AG08395 (cell line): ENCODE data around the gene GLT8D1.
A peak's percentile ranks its signal among the peaks of the same experiment; 100 is the strongest.

ENCODE experiments used
- DNase-seq: peaks from one replicate; pipeline ENCODE4 v3.0.0; 2012; ENCODE audit warnings: mixed read lengths, low spot score

GLT8D1 gene

DNA sequence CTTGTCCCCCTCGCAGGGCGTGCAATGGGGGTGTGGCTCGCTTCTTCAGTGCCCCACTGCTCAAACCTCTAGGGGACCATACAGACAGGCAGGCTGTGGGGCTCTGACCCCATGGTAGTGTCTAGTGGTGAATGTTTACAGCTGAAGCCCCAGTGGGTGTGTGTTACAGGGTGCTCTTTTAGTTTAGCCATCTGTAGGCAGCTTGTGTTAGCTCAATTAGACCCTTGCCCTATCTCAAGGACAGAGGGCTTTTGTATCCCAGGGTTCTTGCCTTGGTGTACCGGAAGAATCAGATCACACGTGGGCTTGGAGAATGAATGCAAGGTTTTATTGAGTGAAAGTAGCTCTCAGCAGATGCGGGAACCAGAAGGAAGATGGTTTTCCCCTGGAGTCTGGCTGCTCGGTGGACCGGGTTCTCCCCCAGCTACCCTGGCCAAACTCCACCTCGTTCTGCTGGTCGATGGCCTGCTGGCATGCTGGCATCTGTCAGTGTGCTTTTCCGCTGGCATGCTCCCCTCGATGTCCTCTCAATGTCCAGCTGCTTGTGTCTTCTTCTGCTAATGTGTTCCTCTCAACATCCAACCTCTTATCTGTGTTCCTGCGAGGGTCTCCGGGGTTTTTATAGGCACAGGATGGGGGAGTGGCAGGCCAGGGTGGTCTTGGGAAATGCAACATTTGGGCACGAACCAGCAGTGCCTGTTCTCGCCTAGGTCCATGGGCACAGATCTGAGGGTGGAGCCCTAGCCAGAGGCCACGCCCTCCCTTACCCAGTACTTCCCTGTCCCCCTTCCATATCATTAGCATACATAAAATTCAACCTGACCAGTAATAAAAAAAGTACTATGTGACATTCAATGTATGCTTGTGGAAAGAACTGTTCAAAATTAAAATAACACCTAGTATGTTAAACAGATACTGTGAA is 7.0 kb upstream of the GLT8D1 start:
- DNase-seq = no peak

GRCh38 chr3:52710512-52710911 is 4.9 kb upstream of the GLT8D1 start:
- DNase-seq = no peak

DNA sequence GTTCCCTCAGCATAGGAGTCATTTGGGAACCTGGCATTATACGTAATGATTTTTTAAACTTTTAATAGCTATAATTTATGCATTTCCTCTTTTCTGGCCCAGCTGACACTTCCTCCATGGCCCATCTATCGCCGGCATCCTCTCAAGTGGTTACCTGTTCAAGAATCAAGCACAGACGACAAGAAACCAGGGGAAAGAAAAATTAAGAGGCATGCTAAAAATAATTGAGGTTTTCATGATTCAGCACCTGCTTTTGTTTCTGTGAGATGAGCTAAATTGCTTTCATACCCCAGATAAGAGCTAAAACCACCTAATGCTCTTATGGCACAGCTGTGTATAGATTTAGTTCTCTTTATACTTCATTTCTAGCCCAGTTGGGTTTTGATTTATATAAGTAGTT is 2.0 kb upstream of the GLT8D1 start:
- DNase-seq = no peak

GRCh38 chr3:52705438-52705687 is 228 bp downstream of the GLT8D1 start:
- DNase-seq = no peak

DNA sequence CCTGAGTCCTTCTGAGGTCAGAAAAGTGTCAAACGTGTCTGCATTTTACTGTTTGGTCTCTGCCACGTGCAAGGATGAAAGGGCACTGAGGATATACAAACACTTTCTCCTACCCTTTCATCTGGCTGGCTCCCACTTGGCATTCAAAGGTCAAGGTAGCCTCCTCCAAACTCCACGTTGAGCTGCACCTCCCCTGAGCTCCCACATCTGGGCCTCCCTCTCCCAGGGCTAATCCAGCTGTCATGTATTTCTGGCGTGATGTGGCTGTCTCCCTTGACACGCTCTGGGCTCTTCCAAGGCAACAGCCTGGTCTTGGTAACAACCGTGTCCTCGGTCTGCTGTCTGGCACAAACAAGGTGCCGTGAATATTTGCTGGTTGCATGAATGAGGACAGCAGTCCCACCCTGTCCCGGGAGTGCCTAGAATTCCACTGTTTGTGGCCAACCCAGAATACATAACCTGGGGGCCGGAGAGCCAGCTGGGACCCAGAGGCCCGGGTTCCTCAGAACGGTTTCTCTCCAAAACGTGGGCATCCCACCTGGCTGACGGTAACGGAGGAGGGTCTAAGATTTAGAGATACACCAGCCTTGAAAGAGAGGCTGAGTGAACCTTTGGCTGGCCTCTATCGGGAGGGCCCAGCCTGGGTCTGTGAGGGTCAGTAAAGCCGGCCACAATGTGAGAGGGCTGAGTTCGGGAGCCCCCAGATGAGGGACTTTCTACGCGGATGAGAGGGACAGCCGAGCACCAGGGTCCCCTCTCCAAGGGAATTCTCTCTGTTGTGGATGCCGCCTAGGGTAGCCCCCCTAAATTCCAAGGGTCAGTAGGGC is 767 bp downstream of the GLT8D1 start:
- DNase-seq = peak; percentile 58

DNA sequence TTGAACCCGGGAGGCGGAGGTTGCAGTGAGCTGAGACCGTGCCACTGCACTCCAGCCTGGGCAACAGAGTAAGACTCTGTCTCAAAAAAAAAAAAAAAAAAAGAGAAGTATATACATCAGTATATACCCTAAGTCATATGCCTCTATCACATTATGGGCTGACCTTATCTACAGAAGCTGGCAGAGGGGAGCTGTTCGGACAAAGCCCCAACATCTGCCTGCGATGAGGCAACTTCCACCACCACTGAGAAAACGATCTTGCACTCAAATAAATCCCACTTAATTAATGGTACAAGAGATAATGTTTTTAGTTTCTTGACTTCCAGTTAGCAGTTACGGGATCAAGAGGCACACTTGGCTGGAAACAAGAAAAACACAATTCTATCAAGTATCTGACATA is 2.2 kb downstream of the GLT8D1 start:
- no peak for DNase-seq

DNA sequence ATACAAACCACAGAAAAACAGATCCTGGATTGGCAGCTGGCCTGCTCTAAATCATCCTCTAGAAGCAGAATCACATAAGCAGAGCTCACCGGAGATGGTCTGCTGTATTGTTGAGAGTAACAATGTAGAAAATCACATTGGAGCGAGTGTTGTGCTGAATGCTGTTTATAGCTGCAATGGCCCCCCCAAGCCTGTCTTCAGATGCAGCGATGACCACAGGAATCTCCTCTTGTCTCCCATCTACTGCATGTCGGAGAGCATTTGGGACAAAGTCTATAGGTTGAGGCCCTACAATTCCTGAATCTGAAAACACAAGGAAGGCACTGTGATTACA is 8.0 kb downstream of the GLT8D1 start:
- no peak for DNase-seq

DNA sequence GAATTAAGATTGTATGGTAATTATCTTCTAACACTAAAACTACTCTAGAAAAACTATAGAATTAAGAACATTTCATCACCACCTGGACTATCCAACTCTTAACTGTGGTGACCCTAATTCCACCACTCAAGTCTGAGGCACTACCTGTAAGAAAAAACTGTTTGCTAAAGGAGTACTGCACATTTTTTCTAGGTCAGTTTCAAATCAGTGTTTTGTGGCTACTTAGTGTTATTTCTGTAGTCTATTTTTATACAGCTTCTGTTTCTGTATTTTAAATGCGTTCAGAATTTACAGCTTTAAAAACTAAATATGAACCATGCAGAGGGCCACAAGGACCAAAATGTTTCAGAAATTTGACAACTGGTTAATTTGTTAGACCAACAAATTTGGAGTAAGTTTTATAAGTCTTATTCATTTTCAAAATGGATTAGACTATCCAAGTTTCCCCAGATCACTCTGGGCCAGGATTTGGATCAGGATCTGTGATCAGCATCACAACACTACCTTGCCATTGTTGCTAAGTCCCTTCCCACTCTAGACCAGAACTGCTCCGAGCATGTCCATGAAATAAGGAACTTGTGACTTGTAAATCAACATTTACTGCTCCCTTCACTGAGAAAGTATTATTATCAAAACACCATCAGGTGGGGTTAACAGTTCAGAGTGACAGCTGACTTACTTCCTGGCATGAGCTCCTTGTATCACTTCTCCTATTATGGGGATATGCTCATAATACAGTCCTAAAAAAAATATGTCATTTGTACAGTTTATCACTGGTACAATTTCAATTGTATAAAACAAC is 8.6 kb downstream of the GLT8D1 start:
- no peak for DNase-seq

DNA sequence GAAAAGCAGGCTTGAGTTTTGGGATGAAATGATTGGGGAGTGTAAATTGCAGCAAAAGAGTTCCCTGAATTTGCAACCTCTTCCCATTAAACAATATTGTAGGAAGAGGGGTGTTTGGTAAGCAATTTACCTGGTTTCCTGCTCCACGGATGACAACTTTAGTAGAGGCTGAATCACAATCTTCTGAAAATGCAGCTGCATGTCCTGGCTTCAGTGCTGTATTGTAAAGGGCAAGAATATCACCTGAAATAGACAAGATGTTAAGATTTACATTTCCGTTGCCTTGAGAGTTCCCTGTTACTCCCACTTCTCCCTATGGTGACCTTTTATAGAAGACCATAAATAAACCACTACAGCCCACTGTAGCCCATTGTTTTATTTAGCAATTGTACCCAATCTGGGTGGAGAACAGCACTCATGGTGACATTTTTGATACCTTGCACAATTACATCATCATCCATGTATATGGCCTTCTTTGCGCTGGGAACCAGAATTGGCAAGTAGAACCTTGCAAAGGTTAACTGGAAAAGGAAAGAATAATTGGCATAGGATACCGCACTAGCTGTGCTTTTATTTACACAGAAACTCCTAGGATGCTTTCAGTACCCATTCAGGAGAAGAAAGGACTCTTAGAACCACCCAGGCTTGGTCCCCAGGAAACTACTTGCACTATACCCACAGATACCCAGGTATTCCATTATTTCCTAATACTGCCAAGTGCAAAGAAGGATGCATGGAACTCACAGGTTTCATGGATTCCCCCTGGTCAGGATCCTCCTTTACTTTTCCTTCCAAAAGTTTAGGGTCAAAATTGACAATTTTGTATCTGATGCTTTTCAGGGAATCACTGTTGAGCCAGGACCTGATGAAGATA is 9.6 kb downstream of the GLT8D1 start:
- DNase-seq = no peak

- no peak for DNase-seq
Observed at GRCh38 chr3:52694528-52695189, 10.9 kb downstream of the GLT8D1 start.

- peak; percentile 11 for DNase-seq
Observed at GRCh38 chr3:52693071-52693470, 12.5 kb downstream of the GLT8D1 start.

GRCh38 chr3:52690560-52690959 is 15.0 kb downstream of the GLT8D1 start:
- DNase-seq = no peak

DNA sequence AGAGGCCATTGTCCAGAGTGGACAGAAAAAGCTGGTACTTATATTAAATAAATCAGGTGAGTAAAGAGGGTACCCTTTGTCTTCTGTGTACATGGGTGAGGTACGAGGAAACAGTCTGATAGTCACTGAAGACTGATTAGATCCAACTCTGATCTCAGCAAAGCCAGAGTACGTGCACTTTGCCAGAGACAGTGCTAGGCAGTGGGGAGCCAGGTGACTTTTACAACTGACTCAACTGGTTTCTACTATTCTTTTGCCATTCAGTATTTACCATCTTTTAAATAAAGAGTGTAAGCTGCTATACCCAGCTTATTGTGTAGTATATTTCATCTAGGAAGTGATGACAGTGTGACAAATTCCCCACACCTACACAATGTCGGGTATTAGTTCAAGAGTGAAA is 16.4 kb downstream of the GLT8D1 start:
- DNase-seq = no peak

DNA sequence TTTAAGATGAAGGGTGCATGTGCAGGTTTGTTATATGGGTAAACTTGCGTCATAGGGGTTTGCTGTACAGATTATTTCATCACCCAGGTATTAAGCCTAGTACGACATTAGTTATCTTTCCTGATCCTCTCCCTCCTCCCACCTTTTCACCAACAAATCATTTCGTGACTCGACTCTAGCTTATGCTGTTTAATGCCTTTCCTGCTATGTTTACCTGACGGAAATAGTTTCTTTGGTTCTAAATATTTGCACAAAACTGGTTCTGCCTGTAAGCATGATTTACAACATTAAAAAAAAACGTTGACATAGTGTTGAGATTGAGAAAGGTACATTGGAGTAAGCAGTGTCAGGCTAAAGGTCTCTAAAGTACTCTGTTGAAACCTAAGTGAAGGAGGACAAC is 17.3 kb downstream of the GLT8D1 start:
- DNase-seq = no peak

- DNase-seq = peak; percentile 93
Observed at GRCh38 chr3:52685709-52686691, 19.6 kb downstream of the GLT8D1 start, which contains the start of the genes GNL3 and PBRM1. GNL3 (plus strand) TSS chr3:52686032; CDS start chr3:52686093, 61 bp downstream. PBRM1 (minus strand) TSS chr3:52685913.

DNA sequence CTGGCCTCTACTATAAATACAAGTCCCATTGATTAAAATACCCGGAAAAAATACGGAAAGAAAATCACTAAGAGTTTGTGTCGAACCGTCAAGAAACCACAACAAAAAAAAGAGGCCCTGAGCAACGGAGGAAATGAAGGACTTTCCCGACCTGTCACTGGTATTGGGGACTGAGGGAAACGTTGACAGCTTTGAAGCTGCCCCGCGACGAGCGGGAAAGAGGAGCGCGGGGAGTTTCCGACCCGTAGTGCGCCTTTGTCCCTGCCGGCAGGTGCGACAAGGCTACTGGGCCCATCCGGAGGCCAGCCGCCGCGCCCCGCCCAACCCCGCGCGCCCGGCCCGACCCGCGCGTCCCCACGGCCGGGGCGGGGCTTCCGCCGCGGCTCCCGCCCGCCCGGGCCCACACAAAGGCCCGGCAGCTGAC is 20.3 kb downstream of the GLT8D1 start:
- DNase-seq = peak; percentile 93

- no peak for DNase-seq
Observed at GRCh38 chr3:52684184-52684583, 21.4 kb downstream of the GLT8D1 start.

GRCh38 chr3:52683611-52684010 is 22.0 kb downstream of the GLT8D1 start:
- DNase-seq = no peak

DNA sequence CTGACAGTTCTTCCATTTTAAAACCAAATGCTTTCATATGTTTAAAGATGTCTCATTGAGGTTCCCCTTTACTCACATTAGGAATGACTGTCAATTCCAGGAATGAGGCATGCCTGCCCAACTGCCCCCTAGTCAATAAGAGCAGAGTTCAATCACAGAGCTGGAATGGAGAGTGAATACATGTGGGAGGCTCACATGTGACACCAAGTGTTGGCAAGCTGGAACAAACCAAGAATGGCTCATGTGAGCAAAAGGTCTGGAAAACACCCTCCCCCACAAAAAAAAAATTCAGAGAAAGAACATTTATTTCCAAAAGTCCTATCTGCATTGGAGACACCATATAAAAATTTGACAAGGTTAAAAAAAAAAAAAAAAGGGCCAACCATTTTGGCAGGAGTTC is 23.6 kb downstream of the GLT8D1 start:
- DNase-seq = peak; percentile 71

GRCh38 chr3:52681596-52681995 is 24.0 kb downstream of the GLT8D1 start:
- no peak for DNase-seq
